GM12874 (cell line): ENCODE measurements around the gene PDXP.

Experiments used
- TF ChIP-seq, protein P1 (sequence below): IDR thresholded peaks from 2 replicates; pipeline ENCODE4 v1.5.1; 2011; ENCODE audit warnings: low read depth, mild to moderate bottlenecking, control low read depth, low read length, moderate library complexity; ENCODE audit not compliant: insufficient read depth

PDXP gene

GRCh38 chr22:37658133-37659065 lies at the start of gene PDXP:
TSS of gene PDXP (plus strand) at chr22:37658723. CDS start at chr22:37658783, 60 bp downstream.
- TF ChIP-seq, protein P1, sequence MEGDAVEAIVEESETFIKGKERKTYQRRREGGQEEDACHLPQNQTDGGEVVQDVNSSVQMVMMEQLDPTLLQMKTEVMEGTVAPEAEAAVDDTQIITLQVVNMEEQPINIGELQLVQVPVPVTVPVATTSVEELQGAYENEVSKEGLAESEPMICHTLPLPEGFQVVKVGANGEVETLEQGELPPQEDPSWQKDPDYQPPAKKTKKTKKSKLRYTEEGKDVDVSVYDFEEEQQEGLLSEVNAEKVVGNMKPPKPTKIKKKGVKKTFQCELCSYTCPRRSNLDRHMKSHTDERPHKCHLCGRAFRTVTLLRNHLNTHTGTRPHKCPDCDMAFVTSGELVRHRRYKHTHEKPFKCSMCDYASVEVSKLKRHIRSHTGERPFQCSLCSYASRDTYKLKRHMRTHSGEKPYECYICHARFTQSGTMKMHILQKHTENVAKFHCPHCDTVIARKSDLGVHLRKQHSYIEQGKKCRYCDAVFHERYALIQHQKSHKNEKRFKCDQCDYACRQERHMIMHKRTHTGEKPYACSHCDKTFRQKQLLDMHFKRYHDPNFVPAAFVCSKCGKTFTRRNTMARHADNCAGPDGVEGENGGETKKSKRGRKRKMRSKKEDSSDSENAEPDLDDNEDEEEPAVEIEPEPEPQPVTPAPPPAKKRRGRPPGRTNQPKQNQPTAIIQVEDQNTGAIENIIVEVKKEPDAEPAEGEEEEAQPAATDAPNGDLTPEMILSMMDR = no peak

DNA sequence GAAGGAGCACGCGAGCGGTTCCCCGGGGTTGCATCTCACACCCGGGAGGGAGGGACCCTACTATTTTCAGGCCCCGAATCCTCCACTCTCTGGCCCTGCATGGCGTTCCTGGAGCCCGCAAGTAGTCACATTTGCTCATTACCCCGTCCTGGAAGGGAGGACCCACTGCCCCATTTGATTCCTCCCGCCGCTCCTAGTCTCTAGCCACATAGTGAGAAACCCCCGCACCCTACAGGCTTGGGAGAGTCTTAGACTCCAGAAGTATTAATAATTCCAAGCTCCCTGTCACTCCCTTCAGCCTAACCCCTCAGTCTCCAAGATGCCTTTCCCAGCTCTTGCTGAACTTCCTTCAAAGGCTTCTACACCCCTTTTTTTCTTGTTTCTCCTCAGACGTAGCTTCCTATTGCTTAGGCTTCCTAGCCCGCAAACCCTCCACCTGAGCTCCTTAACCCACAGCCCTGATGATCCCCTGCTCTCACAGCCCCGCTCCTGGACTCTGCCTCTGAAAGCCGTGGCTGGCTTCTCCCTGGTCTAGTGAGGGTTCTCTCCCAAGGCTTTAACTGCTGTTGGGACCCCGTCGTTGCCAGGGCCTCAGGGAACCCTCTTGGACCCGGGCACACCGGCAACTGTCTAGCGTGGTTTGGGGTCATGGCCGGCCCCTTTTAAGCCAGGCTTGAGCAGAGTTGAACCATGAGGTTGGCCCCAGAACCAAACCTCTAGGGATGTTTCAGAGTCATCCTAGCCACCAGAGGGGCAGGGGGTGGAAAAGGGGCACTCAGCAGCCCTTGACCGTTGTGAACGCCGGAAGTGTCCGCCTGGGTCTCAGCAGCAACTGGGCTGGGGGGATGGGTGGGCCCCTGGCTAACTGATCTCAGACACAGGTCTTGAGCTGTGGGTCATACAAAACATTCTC lies 49.0 kb upstream of the PDXP start:
- TF ChIP-seq, protein P1 = no peak

DNA sequence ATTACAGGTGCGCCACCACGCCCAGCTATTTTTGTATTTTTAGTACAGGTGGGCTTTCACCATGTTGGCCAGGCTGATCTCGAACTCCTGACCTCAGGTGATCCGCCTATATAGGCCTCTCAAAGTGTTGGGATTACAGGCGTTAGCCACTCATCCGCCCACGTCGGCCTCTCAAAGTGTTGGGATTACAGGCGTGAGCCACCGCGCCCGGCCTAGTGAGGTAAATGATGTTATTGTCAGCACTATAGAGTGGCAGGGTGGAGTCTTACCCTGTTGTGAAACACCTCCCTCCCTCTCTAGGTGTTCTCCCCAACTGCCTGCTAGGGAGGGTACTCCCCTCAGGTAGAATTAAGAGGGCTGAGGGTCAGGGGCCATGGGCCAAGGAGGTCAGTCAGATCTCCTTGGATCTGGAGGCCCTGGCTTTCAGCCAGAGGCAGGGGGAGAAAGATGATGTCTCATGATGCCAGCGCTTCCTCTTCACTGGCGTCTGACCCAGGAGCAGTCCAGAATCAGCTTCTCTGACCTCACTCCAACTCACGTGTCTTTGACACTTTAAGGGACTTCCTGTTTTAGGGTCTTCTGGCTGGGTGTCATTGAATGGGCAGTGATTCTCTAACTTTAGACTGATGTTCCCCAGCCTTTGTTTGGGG lies 47.9 kb upstream of the PDXP start:
- TF ChIP-seq, protein P1 = no peak

- TF ChIP-seq, protein P1 = no peak
These were observed 47.3 kb upstream of the PDXP start for GRCh38 chr22:37611207-37611606.

DNA sequence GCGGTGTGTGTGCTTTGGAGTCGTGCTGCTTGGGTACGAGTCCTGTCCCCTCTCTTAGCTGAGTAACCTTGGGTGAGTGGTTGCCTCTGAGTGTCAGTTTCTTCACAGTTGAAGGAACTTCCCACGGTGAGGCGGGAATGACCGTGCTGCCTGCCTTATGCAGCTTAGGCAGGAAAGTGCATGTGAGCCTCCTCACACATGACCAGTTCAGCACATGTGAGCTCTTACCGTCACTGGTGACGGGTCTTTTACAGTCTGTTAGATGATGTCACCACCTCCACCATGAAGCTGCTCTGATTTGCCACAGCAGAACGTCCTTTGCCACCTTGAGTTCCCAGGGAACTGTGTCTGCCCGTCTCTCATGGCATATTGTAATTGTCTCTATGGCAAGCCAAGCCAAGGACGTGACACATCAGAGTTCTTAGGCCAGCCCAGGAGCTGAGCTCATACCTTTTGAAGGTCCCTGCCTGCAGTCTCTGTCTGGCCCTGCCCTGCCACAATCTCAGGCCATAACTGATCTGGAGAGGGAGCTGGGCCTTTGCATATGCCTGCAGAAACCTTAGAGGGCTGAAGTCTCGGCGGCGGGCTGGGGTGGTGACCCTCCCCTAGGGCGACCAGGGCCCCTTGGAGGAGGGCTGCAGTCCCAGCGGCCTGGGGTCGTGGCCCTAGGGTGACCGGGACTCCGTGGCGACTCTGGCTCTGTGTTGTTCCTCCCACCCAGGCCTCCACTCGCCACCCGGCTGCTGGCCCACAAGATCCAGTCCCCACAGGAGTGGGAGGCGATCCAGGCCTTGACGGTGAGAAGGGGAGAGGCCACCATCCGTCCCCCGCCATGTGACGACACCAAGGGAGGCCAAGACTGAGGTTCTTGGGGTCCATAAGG lies 42.1 kb upstream of the PDXP start:
- TF ChIP-seq, protein P1 = no peak

DNA sequence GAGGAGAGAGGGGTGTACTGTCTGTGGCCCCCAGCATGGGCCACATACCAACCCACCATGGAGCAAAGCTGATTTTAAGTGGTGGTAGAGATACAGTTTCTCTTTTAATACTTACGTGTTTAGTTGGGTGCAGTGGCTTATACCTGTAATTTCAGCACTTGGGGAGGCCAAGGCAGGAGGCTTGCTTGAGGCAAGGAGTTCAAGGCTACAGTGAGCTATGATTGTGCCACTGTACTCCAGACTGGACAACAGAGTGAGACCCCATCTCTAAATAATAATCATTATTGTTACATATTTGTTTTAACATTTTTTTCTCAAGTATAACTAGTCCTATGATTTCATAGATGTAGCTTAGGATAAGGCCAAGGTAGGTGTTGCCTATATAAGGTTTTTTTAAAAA lies 41.1 kb upstream of the PDXP start:
- TF ChIP-seq, protein P1 = no peak
